ENCODE measurements around the gene CDHR3. TPM values are rescaled to one million over a fixed set of nuclear protein-coding genes. Genes with fewer than 3 reads are reported as not detected.
"Not testable (repeated sequence)": the region's sequence is repeated elsewhere in the genome, so short reads cannot be mapped to it uniquely, and the experiment has no call there.

Gene CDHR3
- total RNA-seq, 2 experiments from 2014 or later = 5.1 to 6.7 TPM

DNA sequence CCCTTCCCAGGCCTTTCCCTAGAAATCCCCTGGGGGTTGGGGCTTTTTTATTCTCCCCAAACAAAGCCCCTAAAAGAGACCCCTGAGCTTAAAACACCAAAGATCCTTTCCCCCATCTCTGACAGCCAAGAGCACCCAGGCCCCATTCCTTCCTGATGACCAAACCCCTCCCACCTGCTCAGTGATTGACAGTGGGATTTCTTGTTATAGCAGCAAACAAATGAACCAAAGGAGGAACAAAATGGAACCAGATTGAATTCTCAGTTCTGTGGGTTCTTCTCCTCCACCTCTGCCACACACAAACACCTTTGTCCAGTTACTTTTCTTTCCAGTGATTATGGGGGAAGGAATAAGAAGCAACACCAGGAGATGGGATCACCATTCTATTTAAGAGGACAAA, 21.5 kb upstream of the CDHR3 start:
- no peak overlapping the region for H3K4me3 Mint-ChIP-seq
- no peaks in the 10 kb centered on the region for H3K36me3 Mint-ChIP-seq
- POLR2A ChIA-PET = no interaction called here
- no peak for DNase-seq
- no peak for ATAC-seq (ENCODE audit: low read depth)
- H3K4me1 Mint-ChIP-seq = no peaks in the 10 kb centered on the region
- no peaks in the 10 kb centered on the region for H3K9me3 Mint-ChIP-seq
- no peaks in the 10 kb centered on the region for H3K27me3 Mint-ChIP-seq
- H3K27ac Mint-ChIP-seq = no peak overlapping the region

DNA sequence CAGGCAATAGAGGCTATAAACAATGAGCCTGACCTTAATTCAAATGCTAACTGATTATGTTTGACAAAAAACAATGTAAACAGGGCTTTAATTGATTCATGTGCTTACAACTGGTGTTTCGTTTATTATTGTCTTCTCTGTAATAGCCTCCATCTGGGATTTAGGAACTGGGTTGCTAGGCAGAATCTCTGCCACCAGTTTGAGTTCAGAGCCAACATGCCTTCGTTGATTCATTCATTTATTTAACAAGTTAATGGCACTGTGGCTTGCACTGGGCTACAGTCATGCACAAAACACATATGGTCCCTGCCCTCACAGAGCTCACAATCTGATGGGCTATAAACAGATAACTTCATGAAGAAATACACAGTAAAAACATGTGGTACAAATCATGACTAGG, 19.6 kb upstream of the CDHR3 start:
- no peak overlapping the region for H3K27ac Mint-ChIP-seq
- H3K27me3 Mint-ChIP-seq = no peaks in the 10 kb centered on the region
- no peaks in the 10 kb centered on the region for H3K4me1 Mint-ChIP-seq
- DNase-seq = no peak
- no peaks in the 10 kb centered on the region for H3K36me3 Mint-ChIP-seq
- no peak overlapping the region for H3K4me3 Mint-ChIP-seq
- no peak for ATAC-seq (ENCODE audit: low read depth)
- no peaks in the 10 kb centered on the region for H3K9me3 Mint-ChIP-seq
- POLR2A ChIA-PET = no interaction called here

DNA sequence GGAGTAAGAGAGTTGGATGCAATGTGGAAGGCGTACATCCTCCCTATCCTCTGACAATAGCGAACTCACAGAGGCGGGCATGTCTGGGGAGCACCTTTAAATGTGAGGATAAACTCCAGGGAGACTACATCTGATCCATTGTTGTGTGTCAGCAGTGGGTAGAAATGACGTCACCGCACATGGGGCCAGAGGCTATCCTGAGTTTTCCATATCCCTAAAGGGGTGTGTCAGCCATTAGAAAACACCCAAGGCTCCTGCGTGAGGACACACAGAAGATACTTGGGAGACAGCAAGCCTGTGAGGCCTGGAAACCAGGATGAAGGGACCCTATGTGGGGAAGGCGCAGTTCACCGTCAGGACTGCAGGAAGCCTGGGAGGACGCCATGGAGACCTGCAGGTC, 17.2 kb upstream of the CDHR3 start:
- Mint-ChIP-seq H3K27me3 (no peaks in the 10 kb centered on the region), H3K36me3 (no peaks in the 10 kb centered on the region), H3K27ac (no peak overlapping the region), H3K4me3 (no peak overlapping the region), H3K9me3 (no peaks in the 10 kb centered on the region), H3K4me1 (no peaks in the 10 kb centered on the region)
- POLR2A ChIA-PET = no interaction called here
- no peak for ATAC-seq (ENCODE audit: low read depth)
- no peak for DNase-seq

- H3K27ac Mint-ChIP-seq = no peak overlapping the region
- peaks cover 12% of the 10 kb centered on the region for H3K9me3 Mint-ChIP-seq
- H3K4me1 Mint-ChIP-seq = no peaks in the 10 kb centered on the region
- DNase-seq (no peak), ATAC-seq (ENCODE audit: low read depth) (no peak)
- peaks cover 4% of the 10 kb centered on the region for H3K27me3 Mint-ChIP-seq
- POLR2A ChIA-PET = no interaction called here
- no peaks in the 10 kb centered on the region for H3K36me3 Mint-ChIP-seq
- H3K4me3 Mint-ChIP-seq = no peak overlapping the region
Observed at GRCh38 chr7:105951597-105951996, 11.5 kb upstream of the CDHR3 start.

GRCh38 chr7:105952917-105953595, 10.0 kb upstream of the CDHR3 start:
- H3K27ac Mint-ChIP-seq = no peak overlapping the region
- no peaks in the 10 kb centered on the region for H3K36me3 Mint-ChIP-seq
- no peak overlapping the region for H3K4me3 Mint-ChIP-seq
- DNase-seq = no peak
- H3K4me1 Mint-ChIP-seq = no peaks in the 10 kb centered on the region
- ATAC-seq (ENCODE audit: low read depth) = no peak
- peaks cover 12% of the 10 kb centered on the region for H3K9me3 Mint-ChIP-seq
- peaks cover 4% of the 10 kb centered on the region for H3K27me3 Mint-ChIP-seq
- POLR2A ChIA-PET = no interaction called here

GRCh38 chr7:105954711-105955110, 8.4 kb upstream of the CDHR3 start:
- POLR2A ChIA-PET = no interaction called here
- H3K36me3 Mint-ChIP-seq = no peaks in the 10 kb centered on the region
- no peak overlapping the region for H3K27ac Mint-ChIP-seq
- no peak overlapping the region for H3K4me3 Mint-ChIP-seq
- H3K9me3 Mint-ChIP-seq = peaks cover 12% of the 10 kb centered on the region
- no peak for DNase-seq
- H3K27me3 Mint-ChIP-seq = peaks cover 4% of the 10 kb centered on the region
- no peak for ATAC-seq (ENCODE audit: low read depth)
- H3K4me1 Mint-ChIP-seq = no peaks in the 10 kb centered on the region

DNA sequence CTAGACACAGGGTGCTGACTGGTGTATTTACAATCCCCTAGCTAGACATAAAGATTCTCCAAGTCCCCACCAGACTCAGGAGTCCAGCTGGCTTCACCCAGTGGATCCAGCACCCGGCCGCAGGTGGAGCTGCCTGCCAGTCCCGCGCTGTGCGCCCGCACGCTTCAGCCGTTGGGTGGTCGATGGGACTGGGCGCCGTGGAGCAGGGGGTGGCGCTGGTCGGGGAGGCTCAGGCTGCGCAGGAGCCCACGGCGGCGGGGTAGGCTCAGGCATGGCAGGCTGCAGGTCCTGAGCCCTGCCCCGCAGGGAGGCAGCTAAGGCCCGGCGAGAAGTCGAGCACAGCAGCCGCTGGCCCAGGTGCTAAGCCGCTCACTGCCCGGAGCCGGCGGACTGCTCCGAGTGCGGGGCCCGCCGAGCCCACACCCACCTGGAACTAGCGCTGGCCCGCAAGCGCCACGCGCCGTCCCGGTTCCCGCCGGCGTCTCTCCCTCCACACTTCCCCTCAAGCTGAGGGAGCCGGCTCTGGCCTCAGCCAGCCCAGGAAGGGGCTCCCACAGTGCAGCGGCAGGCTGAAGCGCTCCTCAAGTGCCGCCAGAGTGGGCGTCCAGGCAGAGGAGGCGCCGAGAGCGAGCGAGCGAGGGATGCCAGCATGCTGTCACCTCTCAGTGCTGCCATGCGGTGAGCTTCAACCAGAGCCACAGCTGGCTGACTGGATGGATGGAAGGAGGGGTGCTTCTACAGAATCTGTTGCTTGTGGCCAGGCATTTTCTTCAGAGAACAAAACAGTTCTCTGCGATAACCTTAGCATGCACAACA, 7.2 kb upstream of the CDHR3 start:
- ATAC-seq (ENCODE audit: low read depth); H3K27ac Mint-ChIP-seq; DNase-seq; H3K4me1 Mint-ChIP-seq; H3K27me3 Mint-ChIP-seq; H3K4me3 Mint-ChIP-seq; H3K36me3 Mint-ChIP-seq; POLR2A ChIA-PET: not testable (repeated sequence)
- peaks cover 12% of the 10 kb centered on the region for H3K9me3 Mint-ChIP-seq

GRCh38 chr7:105958012-105958411, 5.1 kb upstream of the CDHR3 start:
- Mint-ChIP-seq H3K27ac (no peak overlapping the region), H3K27me3 (peaks cover 2% of the 10 kb centered on the region), H3K9me3 (peaks cover 4% of the 10 kb centered on the region), H3K4me1 (no peaks in the 10 kb centered on the region), H3K36me3 (no peaks in the 10 kb centered on the region), H3K4me3 (no peak overlapping the region)
- POLR2A ChIA-PET = no interaction called here
- DNase-seq = no peak
- no peak for ATAC-seq (ENCODE audit: low read depth)

DNA sequence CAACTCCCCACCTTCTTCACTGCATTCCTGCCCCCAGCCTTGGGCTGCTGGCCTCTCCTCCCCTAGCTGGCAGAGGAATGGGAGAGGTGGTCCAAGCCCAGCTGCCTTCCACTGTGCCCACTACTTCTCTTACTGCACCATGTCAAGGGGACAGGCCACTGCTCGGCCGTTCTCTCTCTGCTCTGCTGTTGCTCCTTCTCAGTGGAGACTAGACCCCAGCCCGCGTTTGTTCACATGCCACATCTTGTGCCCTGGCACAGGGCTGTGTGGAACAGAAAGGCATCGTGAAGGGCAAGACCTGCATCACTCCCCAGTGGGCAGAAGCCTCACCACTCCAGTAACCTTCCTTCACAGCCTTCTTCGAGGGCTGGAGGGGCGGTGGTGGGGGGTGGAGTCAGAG, 711 bp upstream of the CDHR3 start:
- Mint-ChIP-seq H3K9me3 (no peaks in the 10 kb centered on the region), H3K27ac (no peak overlapping the region), H3K27me3 (peaks cover 4% of the 10 kb centered on the region), H3K36me3 (no peaks in the 10 kb centered on the region), H3K4me3 (no peak overlapping the region), H3K4me1 (no peaks in the 10 kb centered on the region)
- POLR2A ChIA-PET = no interaction called here
- DNase-seq (no peak), ATAC-seq (ENCODE audit: low read depth) (no peak)

GRCh38 chr7:105971845-105972244, 8.8 kb downstream of the CDHR3 start:
- H3K4me3 Mint-ChIP-seq = no peak overlapping the region
- H3K27ac Mint-ChIP-seq = no peak overlapping the region
- no peak for ATAC-seq (ENCODE audit: low read depth)
- H3K4me1 Mint-ChIP-seq = no peaks in the 10 kb centered on the region
- POLR2A ChIA-PET = no interaction called here
- no peaks in the 10 kb centered on the region for H3K36me3 Mint-ChIP-seq
- no peaks in the 10 kb centered on the region for H3K9me3 Mint-ChIP-seq
- DNase-seq = no peak
- H3K27me3 Mint-ChIP-seq = peaks cover 8% of the 10 kb centered on the region

DNA sequence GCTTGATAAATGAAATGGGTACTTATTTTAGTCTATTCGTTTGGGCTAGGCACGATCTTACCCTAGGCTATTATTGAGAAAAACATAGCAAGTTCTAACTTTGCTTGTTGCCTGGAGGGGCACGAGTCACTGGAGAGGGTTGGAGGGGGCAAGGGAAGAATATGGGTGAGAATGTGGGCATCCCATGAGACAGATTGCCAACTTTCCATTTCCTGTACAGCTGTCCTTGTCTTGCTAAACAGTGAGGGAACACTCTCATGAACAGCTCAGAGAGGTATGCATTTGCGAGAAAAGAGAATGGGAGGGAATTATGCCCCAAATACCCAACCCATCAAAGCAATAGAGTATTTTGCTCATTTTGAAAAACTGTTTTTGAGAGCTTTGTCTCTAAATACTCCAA, 9.2 kb downstream of the CDHR3 start:
- POLR2A ChIA-PET = no interaction called here
- no peak overlapping the region for H3K27ac Mint-ChIP-seq
- no peak overlapping the region for H3K4me3 Mint-ChIP-seq
- H3K4me1 Mint-ChIP-seq = no peaks in the 10 kb centered on the region
- H3K36me3 Mint-ChIP-seq = no peaks in the 10 kb centered on the region
- H3K27me3 Mint-ChIP-seq = peaks cover 8% of the 10 kb centered on the region
- ATAC-seq (ENCODE audit: low read depth) (no peak), DNase-seq (no peak)
- H3K9me3 Mint-ChIP-seq = no peaks in the 10 kb centered on the region

- ATAC-seq (ENCODE audit: low read depth) = no peak
- H3K9me3 Mint-ChIP-seq = no peaks in the 10 kb centered on the region
- H3K27me3 Mint-ChIP-seq = peaks cover 8% of the 10 kb centered on the region
Observed at GRCh38 chr7:105974471-105974870, 11.4 kb downstream of the CDHR3 start.

DNA sequence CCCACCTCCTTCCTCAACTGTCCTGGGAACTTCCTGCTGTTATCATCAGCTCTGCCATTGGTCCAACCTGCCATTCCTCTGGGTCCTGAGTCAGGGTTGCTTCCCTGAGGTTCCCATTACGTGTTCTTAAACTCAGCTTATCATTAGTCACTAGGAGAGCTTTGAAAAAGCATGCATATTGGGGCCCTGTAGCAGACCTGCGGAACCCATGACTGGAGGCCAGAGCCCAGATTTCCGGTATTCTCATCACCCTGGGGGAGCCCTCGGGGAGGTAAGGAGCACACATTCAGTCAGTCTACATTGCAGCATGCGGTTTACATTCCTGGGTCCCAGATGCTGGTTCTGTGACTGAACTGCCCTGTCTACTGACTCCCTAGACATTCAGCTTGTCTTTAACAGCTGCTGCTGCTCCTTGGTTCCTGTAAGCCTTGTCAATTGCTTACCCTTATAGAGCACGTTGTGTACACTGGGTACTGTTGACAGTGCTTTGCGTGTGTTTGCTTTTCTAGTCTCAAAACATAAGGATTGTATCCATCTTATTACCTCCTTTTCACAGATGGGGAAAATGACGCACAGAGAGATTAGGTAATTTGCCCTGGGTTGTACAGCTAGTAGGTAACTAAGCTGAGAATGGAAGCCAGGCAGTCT, 12.8 kb downstream of the CDHR3 start:
- no peak for DNase-seq
- H3K9me3 Mint-ChIP-seq = no peaks in the 10 kb centered on the region
- POLR2A ChIA-PET = interaction anchor here (1.0 kb wide), 1 partner anchor 72 kb away, joined by 3 read pairs; no protein-coding TSS in a partner anchor
- no peak overlapping the region for H3K4me3 Mint-ChIP-seq
- H3K36me3 Mint-ChIP-seq = no peaks in the 10 kb centered on the region
- no peak overlapping the region for H3K27ac Mint-ChIP-seq
- ATAC-seq (ENCODE audit: low read depth) = no peak
- no peaks in the 10 kb centered on the region for H3K4me1 Mint-ChIP-seq
- peaks cover 10% of the 10 kb centered on the region for H3K27me3 Mint-ChIP-seq

More at GRCh38 chr7:105974471-105974870, 11.4 kb downstream of the CDHR3 start:
- Mint-ChIP-seq H3K4me1 (no peaks in the 10 kb centered on the region), H3K4me3 (no peak overlapping the region), H3K36me3 (no peaks in the 10 kb centered on the region), H3K27ac (no peak overlapping the region)
- POLR2A ChIA-PET = no interaction called here
- DNase-seq = no peak

GRCh38 chr7:105976868-105977267, 13.8 kb downstream of the CDHR3 start:
- ATAC-seq (ENCODE audit: low read depth) (no peak), DNase-seq (no peak)
- no peak overlapping the region for H3K27ac Mint-ChIP-seq
- POLR2A ChIA-PET = interaction anchor here (1.0 kb wide), 1 partner anchor 71 kb away, joined by 3 read pairs; no protein-coding TSS in a partner anchor
- H3K27me3 Mint-ChIP-seq = peaks cover 12% of the 10 kb centered on the region
- no peaks in the 10 kb centered on the region for H3K4me1 Mint-ChIP-seq
- H3K9me3 Mint-ChIP-seq = no peaks in the 10 kb centered on the region
- H3K4me3 Mint-ChIP-seq = no peak overlapping the region
- no peaks in the 10 kb centered on the region for H3K36me3 Mint-ChIP-seq
